B cell (primary cell): ENCODE results near the gene GPR15LG.

Experiments
- EZH2 ChIP-seq: IDR thresholded peaks from 2 replicates; pipeline ENCODE4 v1.6.1; 2012; ENCODE audit warnings: borderline replicate concordance, low read depth, mild to moderate bottlenecking, moderate library complexity, low read length; ENCODE audit not compliant: insufficient read depth, poor library complexity, severe bottlenecking
- TF ChIP-seq, protein P1 (sequence below): fragments of 200-600 bp; IDR thresholded peaks from one replicate; pipeline ENCODE4 v1.8.0; 2022; ENCODE audit warnings: antibody characterized with exemption, mild to moderate bottlenecking

DNA sequence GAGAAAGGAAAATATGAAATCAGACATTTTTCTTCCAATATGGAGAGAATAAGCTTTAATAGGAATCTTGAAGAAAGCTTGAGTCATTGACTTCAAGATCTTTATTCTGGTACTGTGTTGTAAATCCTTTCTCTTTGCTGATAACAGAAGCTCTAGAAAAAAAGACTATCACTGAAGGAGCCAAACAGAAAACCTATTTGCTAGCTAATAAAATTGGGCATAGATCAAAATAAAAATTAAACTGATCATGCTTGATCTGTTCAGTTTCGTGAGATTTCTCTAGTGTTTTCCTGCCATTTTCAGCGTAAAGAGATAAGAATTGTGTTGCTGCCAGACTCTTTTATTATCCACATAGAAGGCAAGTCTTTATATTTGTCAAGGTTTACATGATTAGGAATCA, 35.8 kb upstream of the GPR15LG start:
- TF ChIP-seq, protein P1, sequence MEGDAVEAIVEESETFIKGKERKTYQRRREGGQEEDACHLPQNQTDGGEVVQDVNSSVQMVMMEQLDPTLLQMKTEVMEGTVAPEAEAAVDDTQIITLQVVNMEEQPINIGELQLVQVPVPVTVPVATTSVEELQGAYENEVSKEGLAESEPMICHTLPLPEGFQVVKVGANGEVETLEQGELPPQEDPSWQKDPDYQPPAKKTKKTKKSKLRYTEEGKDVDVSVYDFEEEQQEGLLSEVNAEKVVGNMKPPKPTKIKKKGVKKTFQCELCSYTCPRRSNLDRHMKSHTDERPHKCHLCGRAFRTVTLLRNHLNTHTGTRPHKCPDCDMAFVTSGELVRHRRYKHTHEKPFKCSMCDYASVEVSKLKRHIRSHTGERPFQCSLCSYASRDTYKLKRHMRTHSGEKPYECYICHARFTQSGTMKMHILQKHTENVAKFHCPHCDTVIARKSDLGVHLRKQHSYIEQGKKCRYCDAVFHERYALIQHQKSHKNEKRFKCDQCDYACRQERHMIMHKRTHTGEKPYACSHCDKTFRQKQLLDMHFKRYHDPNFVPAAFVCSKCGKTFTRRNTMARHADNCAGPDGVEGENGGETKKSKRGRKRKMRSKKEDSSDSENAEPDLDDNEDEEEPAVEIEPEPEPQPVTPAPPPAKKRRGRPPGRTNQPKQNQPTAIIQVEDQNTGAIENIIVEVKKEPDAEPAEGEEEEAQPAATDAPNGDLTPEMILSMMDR: no peak
- TF ChIP-seq EZH2: no peak
